OCI-LY1 (cell line): ENCODE data around the gene ESRRA.

Experiments
- EZH2 ChIP-seq: fragments of 200-600 bp; sonication (generic), shearing (Covaris generic); IDR thresholded peaks from 2 replicates; pipeline ENCODE4 v1.8.0; 2017; ENCODE audit warnings: borderline replicate concordance, mixed run types, mild to moderate bottlenecking, antibody characterized with exemption, low read length, moderate library complexity, mixed read lengths
- TF ChIP-seq, protein P1 (sequence below): fragments of 200-600 bp; sonication (generic), shearing (Covaris generic); IDR thresholded peaks from 2 replicates; pipeline ENCODE4 v1.5.1; 2017; ENCODE audit warnings: mild to moderate bottlenecking, antibody characterized with exemption, low read length, moderate library complexity, mixed read lengths

GRCh38 chr11:64291752-64292459 is 13.4 kb upstream of the ESRRA start:
- no peak for TF ChIP-seq EZH2
- TF ChIP-seq, protein P1, sequence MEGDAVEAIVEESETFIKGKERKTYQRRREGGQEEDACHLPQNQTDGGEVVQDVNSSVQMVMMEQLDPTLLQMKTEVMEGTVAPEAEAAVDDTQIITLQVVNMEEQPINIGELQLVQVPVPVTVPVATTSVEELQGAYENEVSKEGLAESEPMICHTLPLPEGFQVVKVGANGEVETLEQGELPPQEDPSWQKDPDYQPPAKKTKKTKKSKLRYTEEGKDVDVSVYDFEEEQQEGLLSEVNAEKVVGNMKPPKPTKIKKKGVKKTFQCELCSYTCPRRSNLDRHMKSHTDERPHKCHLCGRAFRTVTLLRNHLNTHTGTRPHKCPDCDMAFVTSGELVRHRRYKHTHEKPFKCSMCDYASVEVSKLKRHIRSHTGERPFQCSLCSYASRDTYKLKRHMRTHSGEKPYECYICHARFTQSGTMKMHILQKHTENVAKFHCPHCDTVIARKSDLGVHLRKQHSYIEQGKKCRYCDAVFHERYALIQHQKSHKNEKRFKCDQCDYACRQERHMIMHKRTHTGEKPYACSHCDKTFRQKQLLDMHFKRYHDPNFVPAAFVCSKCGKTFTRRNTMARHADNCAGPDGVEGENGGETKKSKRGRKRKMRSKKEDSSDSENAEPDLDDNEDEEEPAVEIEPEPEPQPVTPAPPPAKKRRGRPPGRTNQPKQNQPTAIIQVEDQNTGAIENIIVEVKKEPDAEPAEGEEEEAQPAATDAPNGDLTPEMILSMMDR: no peak
